HCT116 (cell line): ENCODE data around the gene SPINT2.

ENCODE experiments used
- CBX3 ChIP-seq: IDR thresholded peaks from 2 replicates; pipeline ENCODE4 v1.6.1; 2012; ENCODE audit warnings: low read depth
- CEBPB ChIP-seq: IDR thresholded peaks from 2 replicates; pipeline ENCODE4 v1.6.1; 2012; ENCODE audit warnings: low read depth
- EGR1 ChIP-seq: IDR thresholded peaks from 2 replicates; pipeline ENCODE4 v1.6.1; 2012; ENCODE audit warnings: low read depth
- POLR2A ChIP-seq: IDR thresholded peaks from 2 replicates; pipeline ENCODE4 v1.7.0; 2011; ENCODE audit warnings: borderline replicate concordance; ENCODE audit not compliant: insufficient read depth, insufficient read length; ENCODE audit errors: extremely low read depth
- POLR2AphosphoS5 ChIP-seq: IDR thresholded peaks from 2 replicates; pipeline ENCODE4 v1.6.1; 2011; ENCODE audit warnings: mild to moderate bottlenecking, low read depth, low read length, moderate library complexity
- YY1 ChIP-seq: IDR thresholded peaks from 2 replicates; pipeline ENCODE4 v1.6.1; 2011; ENCODE audit warnings: low read length, low read depth, moderate library complexity, mild to moderate bottlenecking; ENCODE audit not compliant: insufficient replicate concordance; ENCODE audit errors: extremely low read depth
- TF ChIP-seq, protein P1 (sequence below), 3 experiments: fragments of 200-600 bp in 1 of 3; sonication (generic) in 1 of 3; IDR thresholded peaks in 2 of 3; conservative IDR thresholded peaks in 1 of 3; 2 replicates each; pipeline ENCODE4 v1.5.1; 2012 to 2017; ENCODE audit warnings: low read depth in 2 of 3, low read length in 2 of 3, antibody characterized with exemption in 1 of 3, borderline replicate concordance in 1 of 3, control low read depth in 1 of 3, mild to moderate bottlenecking in 1 of 3, mixed read lengths in 1 of 3, mixed run types in 1 of 3, moderate library complexity in 1 of 3; ENCODE audit not compliant: insufficient read depth in 1 of 3
- TF ChIP-seq, protein P2 (sequence below): IDR thresholded peaks from 2 replicates; pipeline ENCODE4 v1.6.1; 2012

DNA sequence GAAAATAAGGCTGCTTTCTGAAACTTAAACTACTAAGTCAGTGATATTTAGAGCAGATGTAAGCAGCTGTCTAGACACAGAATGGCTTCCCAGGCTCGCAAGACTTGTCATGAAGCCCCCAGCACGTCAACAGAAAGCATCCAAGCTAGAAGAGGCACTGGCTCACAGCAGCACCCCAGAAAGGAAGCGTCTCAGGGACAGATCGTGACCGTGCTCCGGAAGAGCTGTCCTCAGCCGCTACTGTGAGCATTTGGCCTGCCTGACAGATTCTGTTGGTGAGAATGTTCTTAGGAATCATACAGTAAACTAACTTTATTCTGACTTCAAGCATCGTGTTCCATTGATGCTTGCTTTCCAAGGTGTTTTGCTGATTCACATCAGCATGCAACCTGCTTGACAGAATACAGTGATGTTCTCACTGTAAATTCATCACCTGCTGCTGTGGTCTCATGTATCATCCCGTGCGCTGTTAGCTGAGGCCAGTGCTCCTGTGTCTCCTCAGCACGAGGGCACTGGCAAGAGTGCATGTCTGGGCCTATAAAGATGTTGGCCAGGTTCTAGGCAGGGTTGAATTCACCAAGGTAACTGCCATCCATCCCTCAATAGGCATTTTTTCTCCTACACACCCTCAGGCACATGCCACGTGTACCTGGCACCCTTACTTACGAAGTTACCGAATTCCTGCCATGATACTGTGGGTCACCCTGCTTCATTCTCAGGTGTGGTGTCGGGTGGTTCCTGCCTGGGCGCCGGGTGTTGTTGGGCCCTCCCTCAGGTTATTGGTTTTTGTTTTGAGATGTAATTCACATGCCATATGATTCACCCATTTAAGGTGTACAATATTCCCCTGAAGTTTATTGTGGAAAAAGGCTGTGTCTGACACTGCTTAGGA lies 15.9 kb downstream of the SPINT2 start:
- TF ChIP-seq, protein P1, sequence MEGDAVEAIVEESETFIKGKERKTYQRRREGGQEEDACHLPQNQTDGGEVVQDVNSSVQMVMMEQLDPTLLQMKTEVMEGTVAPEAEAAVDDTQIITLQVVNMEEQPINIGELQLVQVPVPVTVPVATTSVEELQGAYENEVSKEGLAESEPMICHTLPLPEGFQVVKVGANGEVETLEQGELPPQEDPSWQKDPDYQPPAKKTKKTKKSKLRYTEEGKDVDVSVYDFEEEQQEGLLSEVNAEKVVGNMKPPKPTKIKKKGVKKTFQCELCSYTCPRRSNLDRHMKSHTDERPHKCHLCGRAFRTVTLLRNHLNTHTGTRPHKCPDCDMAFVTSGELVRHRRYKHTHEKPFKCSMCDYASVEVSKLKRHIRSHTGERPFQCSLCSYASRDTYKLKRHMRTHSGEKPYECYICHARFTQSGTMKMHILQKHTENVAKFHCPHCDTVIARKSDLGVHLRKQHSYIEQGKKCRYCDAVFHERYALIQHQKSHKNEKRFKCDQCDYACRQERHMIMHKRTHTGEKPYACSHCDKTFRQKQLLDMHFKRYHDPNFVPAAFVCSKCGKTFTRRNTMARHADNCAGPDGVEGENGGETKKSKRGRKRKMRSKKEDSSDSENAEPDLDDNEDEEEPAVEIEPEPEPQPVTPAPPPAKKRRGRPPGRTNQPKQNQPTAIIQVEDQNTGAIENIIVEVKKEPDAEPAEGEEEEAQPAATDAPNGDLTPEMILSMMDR (IDR thresholded peaks at IDR 0.05 in 2 of 3, conservative IDR thresholded peaks at IDR 0.05 in 1 of 3; ENCODE audit: borderline replicate concordance in 1 of 3, insufficient read depth in 1 of 3, low read depth in 2 of 3, low read length in 2 of 3) = no peak
- TF ChIP-seq, protein P2, sequence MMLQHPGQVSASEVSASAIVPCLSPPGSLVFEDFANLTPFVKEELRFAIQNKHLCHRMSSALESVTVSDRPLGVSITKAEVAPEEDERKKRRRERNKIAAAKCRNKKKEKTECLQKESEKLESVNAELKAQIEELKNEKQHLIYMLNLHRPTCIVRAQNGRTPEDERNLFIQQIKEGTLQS = no peak
- TF ChIP-seq POLR2AphosphoS5 (no peak), CBX3 (no peak), EGR1 (no peak), YY1 (no peak), POLR2A (no peak), CEBPB (no peak)
